GM10266 (cell line): ENCODE measurements around the gene DSEL.

Experiments
- DNase-seq: peaks from one replicate; pipeline ENCODE4 v3.0.0; 2012; ENCODE audit errors: extremely low spot score
- TF ChIP-seq, protein P1 (sequence below): IDR thresholded peaks from 2 replicates; pipeline ENCODE4 v1.5.1; 2012; ENCODE audit warnings: mild to moderate bottlenecking, low read depth; ENCODE audit not compliant: control insufficient read depth, insufficient read depth; ENCODE audit errors: missing control alignments

DSEL gene

DNA sequence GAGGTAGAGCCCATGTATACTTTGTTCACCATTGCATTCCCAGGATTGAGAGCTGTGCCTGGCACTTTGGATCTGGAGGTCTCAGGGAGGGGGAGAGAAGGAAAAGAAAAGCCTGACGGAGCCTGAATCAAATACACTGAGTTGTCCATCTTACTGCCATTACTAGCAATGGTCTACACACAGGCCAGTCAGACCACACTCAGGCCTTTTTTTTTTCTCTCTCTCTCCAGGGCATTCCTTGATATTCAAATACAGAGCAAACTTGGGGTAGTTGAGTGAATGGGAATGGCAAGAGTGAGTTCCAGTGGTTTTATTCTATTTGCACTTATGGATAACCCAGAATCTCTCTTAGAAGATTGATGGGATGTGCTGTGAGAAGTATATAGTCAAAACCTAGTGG is 11.8 kb downstream of the DSEL start:
- no peak for DNase-seq
- TF ChIP-seq, protein P1, sequence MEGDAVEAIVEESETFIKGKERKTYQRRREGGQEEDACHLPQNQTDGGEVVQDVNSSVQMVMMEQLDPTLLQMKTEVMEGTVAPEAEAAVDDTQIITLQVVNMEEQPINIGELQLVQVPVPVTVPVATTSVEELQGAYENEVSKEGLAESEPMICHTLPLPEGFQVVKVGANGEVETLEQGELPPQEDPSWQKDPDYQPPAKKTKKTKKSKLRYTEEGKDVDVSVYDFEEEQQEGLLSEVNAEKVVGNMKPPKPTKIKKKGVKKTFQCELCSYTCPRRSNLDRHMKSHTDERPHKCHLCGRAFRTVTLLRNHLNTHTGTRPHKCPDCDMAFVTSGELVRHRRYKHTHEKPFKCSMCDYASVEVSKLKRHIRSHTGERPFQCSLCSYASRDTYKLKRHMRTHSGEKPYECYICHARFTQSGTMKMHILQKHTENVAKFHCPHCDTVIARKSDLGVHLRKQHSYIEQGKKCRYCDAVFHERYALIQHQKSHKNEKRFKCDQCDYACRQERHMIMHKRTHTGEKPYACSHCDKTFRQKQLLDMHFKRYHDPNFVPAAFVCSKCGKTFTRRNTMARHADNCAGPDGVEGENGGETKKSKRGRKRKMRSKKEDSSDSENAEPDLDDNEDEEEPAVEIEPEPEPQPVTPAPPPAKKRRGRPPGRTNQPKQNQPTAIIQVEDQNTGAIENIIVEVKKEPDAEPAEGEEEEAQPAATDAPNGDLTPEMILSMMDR = no peak

DNA sequence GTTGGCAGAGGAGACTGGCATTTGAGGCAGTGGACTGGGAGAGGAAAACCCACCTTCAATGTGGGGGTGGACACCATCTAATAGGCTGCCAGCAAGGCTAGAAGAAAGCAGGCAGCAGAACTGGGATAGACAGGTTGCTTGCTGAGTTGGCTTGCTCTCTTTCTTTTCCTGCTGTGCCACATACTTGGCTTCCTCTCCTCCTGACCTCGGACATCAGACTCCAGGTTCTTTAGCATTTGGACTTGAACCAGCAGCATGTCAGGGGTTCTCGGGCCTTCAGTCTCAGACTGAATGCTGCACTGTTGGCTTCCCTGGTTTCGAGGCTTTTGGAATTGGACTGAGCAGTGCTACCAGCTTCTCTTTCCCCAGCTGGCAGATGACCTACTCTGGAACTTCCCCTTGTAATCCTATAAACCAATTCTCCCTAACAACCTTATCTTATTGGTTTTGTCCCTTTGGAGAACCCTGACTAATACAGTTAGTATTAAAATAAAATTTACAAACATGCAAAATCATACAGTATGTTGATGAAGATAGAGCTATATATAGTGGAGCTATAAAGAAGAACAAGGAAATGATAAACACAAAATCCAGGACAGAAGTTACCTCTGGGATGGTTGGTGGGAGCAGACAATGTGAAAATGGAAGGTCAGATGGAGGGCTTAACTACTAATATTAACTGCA is 15.9 kb downstream of the DSEL start:
- no peak for DNase-seq
- TF ChIP-seq, protein P1 = no peak

DNA sequence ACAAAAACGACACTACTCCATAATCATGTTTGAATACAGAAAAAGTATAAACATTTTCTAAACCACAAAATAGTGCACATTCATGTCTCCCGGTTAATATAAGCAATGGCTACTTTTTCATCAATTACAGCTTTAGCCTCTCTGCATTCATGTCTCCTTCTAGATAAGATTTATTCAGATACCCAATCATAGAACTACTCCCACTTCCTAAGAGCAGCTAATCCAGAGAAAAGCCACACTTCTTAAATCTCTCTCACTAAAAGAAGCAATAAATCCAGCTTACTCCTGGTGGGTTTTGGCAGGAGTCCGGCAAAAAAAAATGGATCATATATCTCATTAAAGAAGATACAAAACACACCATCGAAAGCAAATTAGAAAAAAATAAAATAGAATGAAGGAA is 20.1 kb downstream of the DSEL start:
- DNase-seq = no peak
- TF ChIP-seq, protein P1 = no peak

DNA sequence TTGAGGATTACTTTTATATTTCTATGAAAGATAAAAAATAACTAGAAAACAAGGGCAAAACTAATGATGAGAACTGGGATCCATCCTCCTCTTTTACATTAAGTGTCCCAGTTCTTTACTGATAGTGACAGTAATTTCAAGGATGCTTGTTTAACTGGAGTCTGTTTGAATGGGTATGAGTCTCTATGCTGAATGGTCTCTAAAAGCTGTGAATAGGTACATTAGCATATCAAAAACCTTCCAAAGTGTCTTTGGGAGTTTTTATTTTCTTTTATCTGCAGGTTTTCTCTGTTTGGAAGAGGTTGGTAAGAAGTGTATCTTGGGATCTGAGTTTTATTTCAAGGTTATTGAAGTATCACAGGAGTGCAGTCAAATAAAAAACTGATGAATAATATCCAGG is 30.0 kb downstream of the DSEL start:
- TF ChIP-seq, protein P1 = no peak
- DNase-seq = no peak

DNA sequence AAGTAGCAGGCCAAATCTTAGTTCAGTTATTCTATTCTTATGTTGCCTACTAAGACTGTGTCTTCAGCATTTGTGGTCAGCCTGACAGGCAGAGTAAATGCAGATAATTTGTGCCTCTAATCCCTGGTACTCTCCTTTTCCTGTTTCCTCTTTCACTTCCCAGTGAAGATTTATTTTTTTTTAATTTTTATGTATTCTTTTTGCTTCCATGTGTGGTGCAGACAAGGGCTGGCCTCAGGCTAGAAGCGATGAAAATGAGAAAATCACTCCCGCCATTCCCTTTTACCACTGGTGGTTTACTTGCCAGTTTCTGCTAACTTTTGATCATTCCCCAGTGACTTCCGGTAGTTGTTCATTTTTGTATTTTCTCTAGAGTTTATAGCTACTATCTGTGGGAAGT is 30.9 kb downstream of the DSEL start:
- TF ChIP-seq, protein P1 = no peak
- no peak for DNase-seq

DNA sequence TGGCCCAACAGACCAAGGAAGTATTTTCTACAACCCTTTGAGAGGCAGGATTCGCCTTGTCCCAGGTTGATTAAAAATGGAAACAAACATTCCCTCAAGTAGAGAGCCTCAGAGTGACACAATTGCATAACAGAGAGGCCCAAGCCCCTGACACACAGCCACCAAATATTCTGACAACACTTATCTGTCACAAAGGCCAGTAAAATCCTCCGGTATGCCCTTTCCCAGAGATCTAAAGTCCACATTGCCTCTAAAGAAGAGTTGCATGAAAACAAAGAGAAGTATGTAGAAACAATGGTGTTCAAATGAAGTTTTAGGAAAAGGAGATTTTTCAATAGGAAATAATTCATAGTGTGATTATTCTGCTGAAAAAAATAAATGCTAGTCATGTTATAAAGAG is 32.1 kb downstream of the DSEL start:
- TF ChIP-seq, protein P1 = no peak
- DNase-seq = no peak

DNA sequence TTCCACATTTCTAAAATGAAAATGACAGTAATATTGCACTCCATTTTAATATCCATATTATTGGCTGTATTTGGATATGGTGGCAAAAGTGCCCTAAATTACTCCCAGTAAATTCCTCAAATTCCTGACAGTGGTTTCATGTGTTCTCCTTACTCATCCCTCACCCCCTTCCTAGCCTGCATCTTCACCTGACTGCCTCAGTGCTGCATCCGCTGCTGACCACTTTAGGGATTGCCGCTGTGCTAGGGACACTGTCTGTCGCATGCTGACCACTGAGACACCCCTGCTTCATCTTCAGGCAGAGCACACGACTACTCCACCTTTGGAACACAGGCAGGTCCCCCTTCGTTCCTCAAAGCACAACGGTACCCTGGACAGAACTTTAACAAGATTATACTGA is 32.6 kb downstream of the DSEL start:
- TF ChIP-seq, protein P1 = no peak
- DNase-seq = no peak
